Activated CD4-positive, alpha-beta T cell treated with anti-CD3 and anti-CD28 coated beads for 4 hours (primary cell): ENCODE measurements around the gene RALGPS2.

Experiments used
- DNase-seq, 2 donors: peaks; one replicate each; pipeline ENCODE4 v3.0.0-alpha.2; 2020

Gene RALGPS2, protein sequence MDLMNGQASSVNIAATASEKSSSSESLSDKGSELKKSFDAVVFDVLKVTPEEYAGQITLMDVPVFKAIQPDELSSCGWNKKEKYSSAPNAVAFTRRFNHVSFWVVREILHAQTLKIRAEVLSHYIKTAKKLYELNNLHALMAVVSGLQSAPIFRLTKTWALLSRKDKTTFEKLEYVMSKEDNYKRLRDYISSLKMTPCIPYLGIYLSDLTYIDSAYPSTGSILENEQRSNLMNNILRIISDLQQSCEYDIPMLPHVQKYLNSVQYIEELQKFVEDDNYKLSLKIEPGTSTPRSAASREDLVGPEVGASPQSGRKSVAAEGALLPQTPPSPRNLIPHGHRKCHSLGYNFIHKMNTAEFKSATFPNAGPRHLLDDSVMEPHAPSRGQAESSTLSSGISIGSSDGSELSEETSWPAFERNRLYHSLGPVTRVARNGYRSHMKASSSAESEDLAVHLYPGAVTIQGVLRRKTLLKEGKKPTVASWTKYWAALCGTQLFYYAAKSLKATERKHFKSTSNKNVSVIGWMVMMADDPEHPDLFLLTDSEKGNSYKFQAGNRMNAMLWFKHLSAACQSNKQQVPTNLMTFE

DNA sequence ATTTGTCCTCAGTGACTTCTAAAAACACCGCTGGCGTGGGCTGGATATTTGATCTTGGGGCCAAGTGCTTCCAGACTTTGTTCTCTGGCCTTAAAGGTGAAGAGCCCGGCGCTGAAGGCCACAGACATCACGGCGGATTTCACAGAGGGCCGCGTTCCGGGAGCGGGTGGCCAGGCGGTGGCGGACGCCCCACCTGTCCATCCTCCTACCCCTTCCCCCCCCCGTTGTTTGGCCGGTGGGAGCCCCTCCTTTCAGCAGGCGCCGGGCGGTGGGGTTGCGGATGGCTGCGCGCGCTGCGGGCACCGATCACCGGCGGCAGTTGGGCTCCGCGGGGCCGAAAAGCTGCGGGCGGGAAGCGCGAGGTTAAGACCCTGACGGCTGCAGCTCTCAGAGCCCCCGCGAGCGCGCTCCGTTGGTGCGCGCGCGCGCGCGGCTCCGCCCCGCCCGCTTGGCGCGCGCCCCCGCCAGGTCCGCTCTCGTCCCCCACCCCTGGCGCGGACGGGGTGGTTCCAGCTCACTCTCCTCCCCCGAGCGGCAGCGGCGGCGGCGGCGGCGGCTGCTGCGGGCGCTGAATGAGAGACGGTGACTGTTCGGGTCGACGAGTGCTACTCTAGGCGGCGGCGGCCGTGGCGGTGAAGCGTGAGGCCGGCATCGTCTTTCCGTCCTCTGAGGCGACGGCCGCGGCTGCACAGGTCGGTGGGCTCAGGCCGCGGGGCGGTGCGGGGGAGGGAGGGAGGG is at the start of gene RALGPS2:
Gene RALGPS2, plus strand, starts transcription at position 517 of the 738 bp plus-strand sequence. CDS start 51,521 bp downstream, outside the sequence.
- DNase-seq: peak; percentile 64 to 65

DNA sequence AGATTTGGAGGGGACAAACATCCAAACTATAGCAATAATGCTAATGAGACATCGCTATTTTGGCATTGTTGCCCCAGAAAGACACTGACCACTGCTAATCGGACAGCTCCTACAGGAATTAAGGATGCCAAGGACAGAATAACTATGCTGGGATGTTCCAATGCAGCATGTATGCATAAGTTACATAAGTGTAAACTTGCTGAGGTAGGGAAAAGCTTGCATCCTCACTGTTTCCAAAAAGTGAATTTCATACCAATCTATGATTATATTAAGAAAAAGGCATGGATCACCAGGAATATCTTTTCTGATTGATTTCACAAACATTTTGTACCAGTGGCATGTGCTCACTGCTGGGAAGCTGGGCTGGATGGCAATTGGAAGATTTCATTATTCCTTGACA is 45.8 kb upstream of the RALGPS2 start:
- DNase-seq: no peak

DNA sequence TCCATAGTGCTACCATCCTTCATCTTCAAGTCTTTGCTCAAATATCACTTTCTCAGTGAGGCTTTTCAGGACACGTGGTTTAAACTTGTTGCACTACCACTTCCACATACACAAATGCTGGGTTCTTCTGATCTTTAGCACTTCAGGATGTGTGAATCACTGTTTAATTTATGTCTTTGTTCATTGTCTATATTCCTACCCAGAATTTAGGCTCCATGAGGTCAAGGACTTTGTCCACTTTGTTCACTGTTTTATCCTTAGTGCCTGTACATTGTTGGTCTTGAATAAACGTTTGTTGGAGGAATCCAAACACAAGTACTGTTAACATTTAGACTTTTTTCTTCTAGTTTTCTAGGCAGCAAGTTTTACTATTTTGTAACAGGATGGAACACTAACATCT is 42.6 kb upstream of the RALGPS2 start:
- no peak for DNase-seq

DNA sequence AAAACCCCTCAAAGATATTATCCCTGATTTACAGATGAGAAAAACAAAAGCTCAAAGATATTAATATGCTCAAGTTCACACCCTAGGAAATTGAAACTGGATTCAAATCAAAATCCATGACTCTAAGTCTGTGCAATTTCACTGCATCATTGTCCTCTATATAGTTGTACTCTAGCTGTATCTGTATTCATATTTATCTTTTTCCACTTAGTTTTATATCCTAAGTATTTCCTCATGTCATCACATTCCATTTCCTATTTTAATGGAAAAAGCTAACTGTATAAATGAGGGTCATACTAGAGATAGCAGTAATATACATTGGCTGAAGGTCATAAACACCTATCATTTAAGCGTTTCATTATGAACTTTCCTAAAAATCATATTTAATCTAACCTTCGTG is 42.2 kb upstream of the RALGPS2 start:
- DNase-seq: no peak

DNA sequence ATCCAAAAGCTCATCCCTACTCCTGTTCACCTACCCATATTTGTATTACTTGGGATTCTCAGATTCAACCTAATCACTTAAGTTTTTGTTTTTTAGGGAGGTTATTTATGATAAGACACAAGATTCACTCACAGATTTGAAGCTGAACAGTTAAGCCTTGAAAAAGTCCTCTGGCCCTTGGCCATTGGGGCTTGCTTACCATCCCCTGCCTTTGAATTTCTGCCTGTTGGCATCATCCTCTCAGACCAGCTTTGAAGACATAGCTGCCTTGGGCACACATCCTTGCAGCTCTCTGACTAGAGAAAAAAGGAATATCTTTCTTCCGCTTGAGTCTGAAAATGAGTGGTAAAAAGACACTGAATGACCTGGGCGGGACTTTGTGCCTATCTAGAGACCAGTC is 41.8 kb upstream of the RALGPS2 start:
- no peak for DNase-seq

DNA sequence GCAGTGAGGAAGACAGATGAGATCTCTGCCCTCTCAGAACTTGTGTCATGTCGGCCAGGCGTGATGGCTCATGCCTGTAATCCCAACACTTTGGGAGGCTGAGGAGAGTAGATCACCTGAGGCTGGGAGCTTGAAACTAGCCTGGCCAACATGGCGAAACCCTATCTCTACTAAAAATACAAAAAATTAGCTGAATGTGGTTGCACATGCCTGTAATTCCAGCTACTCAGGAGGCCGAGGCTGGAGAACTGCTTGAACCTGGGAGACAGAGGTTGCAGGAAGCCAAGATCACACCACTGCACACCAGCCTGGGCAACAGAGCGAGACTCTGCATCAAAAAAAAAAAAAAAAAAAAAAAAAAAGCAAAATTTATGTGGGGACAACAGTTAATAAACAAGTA is 40.9 kb upstream of the RALGPS2 start:
- no peak for DNase-seq

DNA sequence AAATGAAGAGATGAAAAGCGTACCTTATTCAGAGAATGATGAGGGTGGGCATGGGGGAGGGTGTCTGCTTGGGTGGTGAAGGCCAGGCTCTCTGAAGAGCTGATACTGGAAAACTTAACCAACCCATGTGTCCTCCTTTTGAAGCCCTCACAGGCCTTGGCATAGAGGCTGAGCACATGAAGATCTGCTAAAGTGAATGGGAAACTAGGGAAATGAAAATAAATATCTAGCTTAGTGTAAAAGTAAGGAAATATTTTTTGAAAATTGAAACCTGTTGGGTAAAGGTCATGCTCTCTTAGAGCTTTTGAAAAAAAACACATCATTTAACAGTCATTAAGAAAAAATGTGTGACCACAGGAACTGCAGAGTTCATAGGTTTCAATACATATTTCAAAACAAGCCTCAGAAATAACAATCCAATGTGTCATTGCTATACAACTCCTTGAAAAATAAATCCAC is 40.5 kb upstream of the RALGPS2 start:
- DNase-seq: no peak

DNA sequence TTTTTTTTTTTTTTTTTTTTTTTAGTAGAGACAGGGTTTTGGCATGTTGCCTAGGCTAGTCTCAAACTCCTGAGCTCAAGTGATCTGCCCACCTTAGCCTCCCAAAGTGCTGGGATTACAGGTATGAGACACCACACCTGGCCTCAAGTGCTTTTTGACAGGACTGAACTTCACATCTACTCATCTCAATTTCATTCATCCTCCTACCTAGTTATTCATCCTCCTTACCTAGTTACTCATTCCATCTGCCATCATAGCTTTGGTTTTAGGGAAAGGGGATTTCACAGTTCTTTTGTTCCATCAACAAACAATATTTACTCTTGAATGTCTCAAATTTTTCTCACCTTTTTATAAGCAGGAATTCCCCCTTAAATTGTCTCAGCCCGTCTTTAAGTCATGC is 38.6 kb upstream of the RALGPS2 start:
- no peak for DNase-seq

DNA sequence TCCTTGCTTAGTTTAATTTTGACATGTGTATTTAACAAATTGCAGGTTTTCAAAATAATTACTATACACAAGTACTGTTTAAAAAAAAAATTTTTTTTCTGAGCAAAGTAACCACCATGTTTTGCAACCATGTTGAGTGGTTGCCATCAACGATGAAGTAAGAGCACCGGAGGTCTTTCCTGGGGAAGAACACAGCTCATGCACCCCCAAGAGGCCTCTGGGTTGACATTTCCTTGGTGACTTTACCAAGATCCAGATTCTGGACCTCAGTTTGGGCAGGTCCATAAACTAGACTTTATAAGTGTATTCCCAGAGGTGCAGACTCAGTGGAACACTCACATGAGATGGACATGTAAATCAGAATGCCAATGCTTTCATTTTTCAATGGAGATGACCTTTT is 36.8 kb upstream of the RALGPS2 start:
- no peak for DNase-seq

DNA sequence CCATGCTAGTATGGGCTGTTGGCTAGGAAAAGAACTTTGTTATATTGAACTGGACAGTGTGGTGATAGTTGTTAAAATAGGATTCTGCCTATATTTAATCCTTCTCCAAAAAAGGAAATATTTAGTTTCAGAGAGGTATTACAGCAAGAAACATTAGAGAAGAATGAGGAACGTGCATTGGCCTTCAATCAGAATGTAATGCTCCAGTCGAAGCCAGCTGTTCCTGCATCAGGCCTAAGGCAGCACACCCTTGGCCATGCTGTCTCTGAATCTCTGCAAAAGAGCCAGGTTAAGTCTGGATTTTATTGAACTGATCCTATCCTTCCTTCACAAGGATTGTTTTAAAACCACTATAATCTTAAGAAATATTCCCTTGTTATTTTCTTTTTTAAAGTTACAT is 35.3 kb upstream of the RALGPS2 start:
- no peak for DNase-seq

DNA sequence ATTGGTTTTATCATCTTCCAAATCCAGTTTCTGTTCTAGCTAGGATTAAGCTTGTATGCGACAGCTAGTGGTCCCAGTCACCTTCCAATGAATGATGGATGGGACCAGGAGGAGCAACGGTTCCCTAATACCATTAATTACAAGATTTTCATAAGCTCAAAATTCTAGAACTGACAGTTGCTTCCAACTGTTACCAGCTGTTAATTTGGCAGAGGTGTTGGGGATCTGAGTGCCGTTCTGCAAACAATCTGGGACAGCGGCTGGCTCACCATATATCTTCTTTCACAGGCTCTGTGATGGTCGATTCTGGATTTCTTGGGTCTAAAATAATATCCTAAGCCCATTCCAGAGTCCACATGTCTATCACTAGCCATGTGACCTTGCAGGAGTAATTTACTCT is 34.5 kb upstream of the RALGPS2 start:
- no peak for DNase-seq

DNA sequence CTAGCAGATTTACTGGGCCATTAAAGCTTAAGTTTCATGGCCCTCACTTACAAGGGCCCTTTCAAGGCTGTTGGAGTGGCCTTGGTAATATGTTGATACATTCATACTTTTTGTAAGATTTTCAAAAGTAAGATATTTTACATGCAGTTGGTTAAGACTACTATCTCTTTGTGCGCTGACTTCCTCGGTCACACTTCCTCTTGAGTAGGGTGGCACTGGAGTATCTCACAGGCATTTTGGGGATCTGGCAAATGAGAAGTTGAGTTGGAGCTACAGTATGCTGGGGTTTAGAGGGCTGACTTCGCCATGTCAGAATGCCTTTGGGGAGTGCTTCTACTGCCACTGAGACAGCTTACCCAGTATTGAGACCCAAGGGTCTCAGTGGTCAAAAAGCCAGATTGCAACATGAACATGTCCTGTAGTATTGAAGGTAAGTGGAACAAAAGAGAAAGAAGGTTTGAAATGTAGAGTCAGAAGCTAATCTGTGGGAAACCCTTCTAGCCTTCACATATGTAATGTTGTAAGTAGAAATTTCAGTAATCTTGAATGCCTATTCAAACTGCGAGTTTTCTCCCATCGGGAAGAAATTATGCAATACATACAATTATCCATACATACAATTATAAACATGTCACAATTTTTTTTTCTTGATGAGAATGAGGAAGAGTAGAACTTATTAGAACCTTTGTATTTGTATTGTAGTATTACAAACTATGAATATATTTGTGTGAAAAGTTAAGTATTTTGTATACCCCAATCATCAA is 32.3 kb upstream of the RALGPS2 start:
- no peak for DNase-seq

DNA sequence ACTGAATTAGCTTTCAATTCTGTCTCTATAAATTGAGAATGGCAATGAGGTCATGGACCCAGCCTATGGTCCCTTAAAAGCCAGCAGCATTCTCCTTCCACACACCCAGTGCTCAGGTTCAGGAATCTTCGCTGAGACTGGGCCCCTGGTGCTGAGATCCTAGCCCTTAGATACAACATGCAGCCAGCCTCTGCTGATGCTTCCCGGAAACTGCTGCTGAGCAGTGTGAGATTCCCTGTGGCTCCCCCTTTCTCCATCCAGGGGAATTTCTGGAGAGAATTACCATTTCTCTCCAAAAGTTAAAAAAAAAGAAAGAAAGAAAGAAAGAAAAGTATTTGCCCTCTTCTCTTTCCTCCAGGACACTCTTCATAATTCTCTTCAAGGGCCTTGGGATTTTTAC is 31.7 kb upstream of the RALGPS2 start:
- DNase-seq: no peak

DNA sequence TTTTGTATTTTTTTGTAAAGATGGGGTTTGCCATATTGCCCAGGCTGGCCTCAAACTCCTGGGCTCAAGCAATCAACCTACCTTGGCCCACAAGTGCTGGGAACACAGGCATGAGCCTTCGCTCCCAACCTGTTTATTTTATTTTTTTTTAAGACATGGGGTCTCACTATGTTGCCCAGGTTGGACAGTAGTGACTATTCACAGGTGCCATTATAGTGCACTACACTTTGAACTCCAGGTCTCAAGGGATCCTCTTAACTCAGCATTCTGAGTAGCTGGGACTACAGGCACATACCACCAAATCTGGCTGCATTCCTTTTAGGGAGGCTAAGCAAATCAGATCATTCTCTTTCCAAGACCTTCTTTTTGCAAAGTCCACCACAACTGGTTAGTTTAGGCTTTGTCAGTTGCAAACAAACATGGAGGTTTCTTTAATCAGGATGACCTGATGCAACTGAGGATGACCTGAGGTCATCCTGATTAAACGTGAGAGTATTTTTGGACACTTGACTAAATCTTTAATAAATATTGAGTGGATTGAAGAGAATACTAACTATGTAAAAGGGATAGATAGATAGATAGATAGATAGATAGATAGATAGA is 30.0 kb upstream of the RALGPS2 start:
- no peak for DNase-seq

DNA sequence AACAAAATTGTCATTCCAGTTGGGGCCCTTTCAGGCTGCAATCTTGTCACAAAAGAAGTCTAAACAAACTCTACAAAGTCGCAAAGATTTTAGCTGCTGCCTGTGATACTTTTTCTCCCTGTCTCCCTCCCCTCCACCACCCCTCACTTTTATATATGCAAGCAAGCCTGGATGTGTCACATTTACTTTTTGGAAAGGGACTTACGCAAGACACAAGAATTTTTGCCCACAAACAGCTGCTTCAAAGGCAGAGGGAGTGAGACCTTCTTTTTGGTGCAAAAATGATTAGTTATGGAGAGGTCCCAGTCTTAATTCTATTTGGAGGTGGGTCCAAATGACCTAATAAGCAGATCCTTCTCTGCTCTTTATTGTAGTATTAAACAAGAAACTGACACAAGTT is 22.9 kb upstream of the RALGPS2 start:
- DNase-seq: no peak

DNA sequence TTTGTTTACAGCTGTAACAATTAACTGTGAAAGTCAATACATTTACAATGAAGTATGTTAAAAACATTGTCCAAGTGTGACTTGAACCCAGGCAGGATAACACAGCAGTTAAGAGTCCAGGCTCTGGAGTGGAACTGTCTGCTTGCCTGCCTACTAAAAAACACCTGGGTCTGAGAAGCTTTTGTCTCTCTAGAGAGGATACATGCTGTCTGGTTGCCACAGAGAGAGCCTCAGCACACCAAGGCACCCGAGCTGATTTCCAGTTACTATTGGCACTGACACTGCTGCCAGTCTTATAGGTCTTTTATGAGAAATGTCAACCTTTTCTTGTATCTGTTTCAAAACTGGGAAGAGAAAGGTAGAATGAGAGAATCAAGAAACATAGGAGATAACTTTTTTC is 20.2 kb upstream of the RALGPS2 start:
- no peak for DNase-seq

DNA sequence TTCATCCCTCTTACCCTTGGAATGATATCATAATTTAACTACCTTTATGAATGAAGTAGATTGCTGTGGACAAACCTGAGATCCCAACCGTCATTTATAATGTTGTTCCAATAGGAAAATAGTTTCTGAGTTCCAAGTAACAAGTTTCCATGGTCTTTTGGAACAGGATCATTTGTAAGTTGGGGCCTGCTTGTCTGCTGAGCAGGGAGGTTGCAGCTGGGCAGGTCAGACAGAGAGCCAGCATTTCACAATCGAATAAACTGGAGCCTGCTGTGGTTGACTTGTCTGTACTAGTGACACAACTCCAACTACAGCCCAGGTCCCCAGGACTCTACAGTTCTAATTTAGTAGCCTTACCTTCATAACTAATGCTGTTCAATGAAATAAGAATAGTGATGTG is 18.6 kb upstream of the RALGPS2 start:
- DNase-seq: no peak

DNA sequence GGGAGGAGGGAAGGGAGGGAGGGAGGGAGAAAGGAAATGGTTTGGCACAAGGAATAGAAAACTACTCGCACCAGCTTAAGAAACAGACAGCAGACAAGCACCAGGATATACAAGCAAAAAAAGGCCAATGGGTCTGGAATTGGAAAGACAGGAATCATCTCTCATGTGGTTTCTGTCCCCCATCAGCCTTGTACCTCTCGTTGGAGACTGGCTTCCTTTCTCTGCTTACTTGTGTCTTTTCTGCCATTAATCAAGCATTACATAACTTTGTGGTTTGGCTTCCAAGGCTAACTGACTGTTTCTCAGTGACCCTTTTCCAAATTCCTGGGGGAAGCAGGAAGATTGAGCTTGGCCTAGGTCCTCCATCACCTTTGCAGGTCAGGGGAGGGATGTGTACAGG is 11.8 kb upstream of the RALGPS2 start:
- DNase-seq: no peak

DNA sequence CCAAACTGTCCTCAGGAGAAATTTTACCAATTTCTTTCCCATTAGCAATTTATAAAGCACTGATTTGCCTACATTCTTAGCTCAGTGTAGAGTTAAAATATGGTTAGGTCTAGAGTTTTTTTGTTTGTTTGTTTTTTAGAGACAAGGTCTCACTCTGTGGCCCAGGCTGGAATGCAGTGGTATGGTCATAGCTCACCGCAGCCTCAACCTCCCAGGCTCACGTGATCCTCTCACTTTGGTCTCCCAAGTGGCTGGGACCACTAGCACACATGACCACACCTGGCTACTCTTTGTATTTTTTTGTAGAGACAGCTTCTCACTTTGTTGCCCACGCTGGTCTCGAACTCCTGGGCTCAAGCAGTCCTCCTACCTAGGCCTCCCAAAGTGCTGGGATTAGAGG is 10.6 kb upstream of the RALGPS2 start:
- no peak for DNase-seq

DNA sequence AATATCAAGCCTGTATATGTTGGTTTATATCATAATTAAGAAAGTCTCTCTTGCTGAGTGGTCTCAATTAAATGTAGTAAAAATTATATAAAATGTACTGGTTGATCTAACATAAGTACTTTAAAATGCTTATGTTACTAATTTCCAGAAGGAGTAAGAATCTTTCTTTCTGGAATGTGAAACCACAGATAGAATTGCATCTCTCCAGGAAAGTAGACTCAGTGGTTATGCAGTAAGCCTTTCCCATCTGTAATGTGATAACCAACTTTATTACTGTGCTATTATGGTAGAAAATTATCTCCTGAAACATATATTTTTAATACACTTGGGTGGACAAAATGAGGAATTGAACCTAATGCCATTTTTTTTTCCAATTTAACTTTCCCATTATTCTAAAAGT is 8.9 kb upstream of the RALGPS2 start:
- DNase-seq: no peak

DNA sequence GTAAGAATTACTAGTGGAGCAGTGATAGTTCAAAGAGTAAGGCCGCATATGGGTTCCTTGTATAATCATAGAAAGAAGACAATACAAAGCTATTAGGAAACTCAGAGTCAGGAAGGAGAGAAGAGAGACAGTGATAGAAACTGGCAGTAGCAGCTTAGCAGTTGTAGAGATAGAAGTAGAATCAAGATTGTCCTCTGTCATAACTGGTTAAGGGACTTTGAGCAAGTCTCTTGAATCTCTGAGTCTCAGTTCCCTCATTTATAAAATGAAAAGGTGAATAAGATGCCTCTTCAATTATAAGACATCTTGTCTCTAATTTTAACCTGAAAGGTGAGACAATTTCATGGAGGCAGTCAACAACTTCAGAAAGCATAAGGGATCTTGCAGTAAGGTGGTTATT is 6.5 kb upstream of the RALGPS2 start:
- no peak for DNase-seq

DNA sequence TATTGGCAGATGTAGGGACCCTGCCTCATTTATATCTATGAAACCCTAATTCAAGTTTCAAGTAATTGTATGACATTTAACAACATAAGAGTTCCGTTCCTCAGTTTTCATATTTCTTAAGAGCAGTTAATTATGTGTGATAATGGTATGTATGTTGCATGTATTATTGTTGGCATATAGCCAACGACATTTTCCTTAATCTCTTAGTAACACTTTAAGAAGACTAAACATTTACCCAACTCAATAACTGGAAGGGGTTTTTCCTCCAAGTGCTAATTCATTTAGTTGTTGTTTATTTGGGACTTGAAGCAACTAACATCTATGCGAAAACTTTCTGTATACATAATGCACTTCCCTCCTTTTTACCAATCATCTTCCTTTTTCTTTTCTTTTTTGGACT is 1.5 kb upstream of the RALGPS2 start:
- no peak for DNase-seq

DNA sequence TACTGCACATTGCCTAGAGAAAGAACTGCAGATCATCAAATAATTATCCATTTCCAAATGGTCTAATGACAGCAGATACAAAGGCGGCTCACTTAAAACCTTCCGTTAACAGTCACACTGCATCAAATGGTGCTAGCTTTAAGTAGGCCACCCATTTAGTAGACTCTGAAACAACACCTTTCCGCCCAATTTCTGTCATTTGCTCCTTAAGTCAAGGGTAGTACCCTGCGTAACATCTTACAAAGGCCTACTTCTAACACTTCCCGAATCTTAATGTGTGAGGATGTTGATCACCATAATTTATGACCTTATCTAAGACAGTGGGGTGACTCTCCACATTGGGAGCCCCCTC is 692 bp upstream of the RALGPS2 start:
- DNase-seq: no peak
